GM12878 (cell line): ENCODE data around the gene SCTR. TPM values are rescaled to one million over a fixed set of nuclear protein-coding genes. Genes with fewer than 3 reads are reported as not detected.

Experiments
- ATAC-seq: fragments of 200-7000 bp; cut with Tn5 transposase; 3 replicates; pipeline ENCODE4 v1.9.1; 2020; ENCODE audit warnings: mild to moderate bottlenecking, moderate library complexity
- BruUV-seq: library from RNA; stranded (reverse); fragments of 400-500 nt; replicated peaks from 2 replicates; lab custom pipeline; 2021; lab: Mats Ljungman, UMichigan
- CTCF ChIA-PET: fragments of 300-600 bp; sonication (Branson Sonifier 250); formaldehyde crosslinking; extraction: SDS; loops from one replicate; lab custom pipeline; 2021; ENCODE audit warnings: inconsistent platforms; lab: Yijun Ruan, JAX
- POLR2A ChIA-PET: fragments of 350-600 bp; formaldehyde crosslinking; extraction: SDS; loops from one replicate; lab custom pipeline; 2021; ENCODE audit warnings: inconsistent platforms; lab: Charles Lee
- RAD21 ChIA-PET: fragments of 300-600 bp; sonication (Branson Sonifier 250); formaldehyde crosslinking; loops from one replicate; lab custom pipeline; 2023; ENCODE audit warnings: antibody characterized with exemption; ENCODE audit not compliant: unreplicated experiment; lab: Charles Lee
- SMC1A ChIA-PET: fragments of 300-600 bp; sonication (Branson Sonifier 250); formaldehyde crosslinking; loops from one replicate; lab custom pipeline; 2023; ENCODE audit not compliant: unreplicated experiment, uncharacterized antibody; lab: Charles Lee
- DNase-seq: peaks from one replicate; pipeline ENCODE4 v3.0.0-alpha.2; 2011; ENCODE audit warnings: low read depth, low spot score
- FAIRE-seq: peaks from 3 replicates; lab custom pipeline; 2011; peaks lifted over from hg19 to GRCh38; lab: Jason Lieb, UNC
- H2AFZ ChIP-seq: 2 replicates; pipeline ENCODE4 v1.6.0; 2011; ENCODE audit warnings: low read depth, low read length, control low read depth; ENCODE audit not compliant: control insufficient read depth
- H3K27ac ChIP-seq: 2 replicates; pipeline ENCODE4 v1.5.1; 2011; ENCODE audit warnings: control low read depth; ENCODE audit not compliant: control insufficient read depth, insufficient read depth
- H3K27me3 ChIP-seq, 2 experiments: replicated peaks in 1 of 2; 2 replicates each; pipeline versions ENCODE4 v1.6.0 to v1.6.1; 2011; ENCODE audit warnings: low read length in 1 of 2; ENCODE audit not compliant: control insufficient read depth in 2 of 2, insufficient read depth in 2 of 2
- H3K36me3 ChIP-seq, 2 experiments: 2 replicates each; pipeline ENCODE4 v1.5.1; 2011; ENCODE audit warnings: low read length in 1 of 2; ENCODE audit not compliant: control insufficient read depth in 2 of 2, insufficient read depth in 2 of 2
- H3K4me1 ChIP-seq: 2 replicates; pipeline ENCODE4 v1.6.1; 2011; ENCODE audit warnings: mild to moderate bottlenecking, low read length, moderate library complexity, mixed read lengths; ENCODE audit not compliant: control insufficient read depth, insufficient read depth
- H3K4me2 ChIP-seq: 2 replicates; pipeline ENCODE4 v1.6.0; 2011; ENCODE audit warnings: control low read depth; ENCODE audit not compliant: control insufficient read depth, insufficient read depth
- H3K4me3 ChIP-seq: fragments of 200-600 bp; sonication (generic); 2 replicates; pipeline ENCODE4 v1.5.1; 2016
- H3K79me2 ChIP-seq: 2 replicates; pipeline ENCODE4 v1.6.0; 2011; ENCODE audit warnings: low read length; ENCODE audit not compliant: control insufficient read depth, insufficient read depth
- H3K9ac ChIP-seq: 2 replicates; pipeline ENCODE4 v1.8.0; 2011; ENCODE audit warnings: low read length, control low read depth, mixed read lengths; ENCODE audit not compliant: control insufficient read depth, insufficient read depth
- H3K9me3 ChIP-seq: replicated peaks from 3 replicates; pipeline ENCODE4 v1.5.1; 2011; ENCODE audit warnings: mild to moderate bottlenecking, low read length; ENCODE audit not compliant: control insufficient read depth, insufficient read depth
- H4K20me1 ChIP-seq: 2 replicates; pipeline ENCODE4 v1.6.0; 2011; ENCODE audit not compliant: control insufficient read depth, insufficient read depth
- ATF7 ChIP-seq: fragments of 450-650 bp; IDR thresholded peaks from 2 replicates; pipeline ENCODE4 v1.6.1; 2016; ENCODE audit warnings: low read depth, mild to moderate bottlenecking
- BACH1 ChIP-seq: fragments of 450-650 bp; IDR thresholded peaks from 2 replicates; pipeline ENCODE4 v1.6.1; 2017; ENCODE audit warnings: mild to moderate bottlenecking, borderline replicate concordance
- BCL11A ChIP-seq: IDR thresholded peaks from 2 replicates; pipeline ENCODE4 v1.6.1; 2011; ENCODE audit warnings: low read depth, low read length
- FOXK2 ChIP-seq: fragments of 450-650 bp; IDR thresholded peaks from 2 replicates; pipeline ENCODE4 v1.6.1; 2017; ENCODE audit warnings: mild to moderate bottlenecking, moderate library complexity
- HCFC1 ChIP-seq: fragments of 150-350 bp; IDR thresholded peaks from 2 replicates; pipeline ENCODE4 v1.6.1; 2014; ENCODE audit warnings: low read length
- IKZF2 ChIP-seq, 2 experiments: fragments of 450-650 bp; IDR thresholded peaks; 2 replicates each; pipeline ENCODE4 v1.6.1; 2017; ENCODE audit warnings: mild to moderate bottlenecking in 2 of 2, moderate library complexity in 2 of 2
- MAX ChIP-seq: IDR thresholded peaks from 2 replicates; pipeline ENCODE4 v1.6.1; 2012; ENCODE audit warnings: low read depth, low read length, improper control_type of control experiment
- NBN ChIP-seq: fragments of 450-650 bp; IDR thresholded peaks from 2 replicates; pipeline ENCODE4 v1.6.1; 2016
- NFYA ChIP-seq: IDR thresholded peaks from 2 replicates; pipeline ENCODE4 v1.6.1; 2011; ENCODE audit warnings: low read depth, mild to moderate bottlenecking, low read length, improper control_type of control experiment, borderline replicate concordance
- NR2C1 ChIP-seq: fragments of 450-650 bp; IDR thresholded peaks from 2 replicates; pipeline ENCODE4 v1.6.1; 2017; ENCODE audit warnings: antibody characterized with exemption, mild to moderate bottlenecking, moderate library complexity
- POU2F2 ChIP-seq: IDR thresholded peaks from 3 replicates; pipeline ENCODE4 v1.6.1; 2011; ENCODE audit warnings: low read depth, mild to moderate bottlenecking, low read length, borderline replicate concordance
- RAD51 ChIP-seq: fragments of 450-650 bp; IDR thresholded peaks from 2 replicates; pipeline ENCODE4 v1.6.1; 2016; ENCODE audit warnings: moderate library complexity, mild to moderate bottlenecking, inconsistent platforms
- TBL1XR1 ChIP-seq: IDR thresholded peaks from 2 replicates; pipeline ENCODE4 v1.6.1; 2012; ENCODE audit warnings: low read depth, low read length, improper control_type of control experiment
- TCF7 ChIP-seq: IDR thresholded peaks from 2 replicates; pipeline ENCODE4 v1.6.1; 2014; ENCODE audit warnings: antibody characterized with exemption, borderline replicate concordance
- ZNF24 ChIP-seq: fragments of 450-650 bp; IDR thresholded peaks from 2 replicates; pipeline ENCODE4 v1.6.1; 2017; ENCODE audit warnings: antibody characterized with exemption, mild to moderate bottlenecking
- ZNF622 ChIP-seq: fragments of 450-650 bp; IDR thresholded peaks from 2 replicates; pipeline ENCODE4 v1.6.1; 2017; ENCODE audit warnings: mild to moderate bottlenecking, inconsistent platforms
- WGBS: methylation state at CpG from one replicate; pipeline ENCODE4 v1.1.6; 2016; ENCODE audit warnings: low lambda C conversion rate; ENCODE audit not compliant: insufficient replicate concordance, insufficient coverage; ENCODE audit errors: missing lambda C conversion rate; 5-methylcytosine and 5-hydroxymethylcytosine counted together
- in situ Hi-C: fragments of 300-500 bp; cut with MboI; formaldehyde crosslinking; loops from 9 replicates; pipeline ENCODE4 v1.14.3; 2018; ENCODE audit warnings: mixed read lengths
- intact Hi-C: fragments of 100-400 bp; cut with micrococcal nuclease; formaldehyde crosslinking; loops from one replicate; pipeline ENCODE4 v1.14.2; 2022; ENCODE audit not compliant: unreplicated experiment
- polyA plus RNA-seq, 11 experiments: library from polyadenylated mRNA; depleted of rRNA in 4 of 11; unstranded in 6 of 11; stranded (reverse) in 5 of 11; fragments of >200 nt; fragmentation: Nextera tagmentation in 4 of 11; fragmentation: Illumina TruSeq in 1 of 11; extraction: Ambion mirVana in 4 of 11; extraction: Trizol in 1 of 11; gene quantifications; 1 replicate in 1 of 11; 2 replicates in 10 of 11; pipeline versions ENCODE4 v1.2.1 to v1.2.3, GENCODE V29; 2011 to 2016; ENCODE audit warnings: inconsistent platforms in 2 of 11, missing spikeins in 2 of 11, low read depth in 1 of 11
- total RNA-seq, 4 experiments: library from RNA; depleted of rRNA in 3 of 4; stranded (reverse); fragments of >200 nt in 3 of 4; fragmentation: Illumina TruSeq in 1 of 4; extraction: Trizol in 1 of 4; gene quantifications; 2 replicates each; pipeline versions ENCODE4 v1.2.1 to v1.2.3, GENCODE V29; 2013 to 2021
- TF ChIP-seq, protein P1 (sequence below): IDR thresholded peaks from 2 replicates; pipeline ENCODE4 v1.6.1; 2011; ENCODE audit warnings: mild to moderate bottlenecking, low read depth, low read length, moderate library complexity; ENCODE audit not compliant: insufficient replicate concordance

SCTR gene
- total and polyA plus RNA-seq, 10 of the 15 experiments (the other 5 are each of a cell fraction or from before 2014, with no cell fraction given), result 0.26 TPM; not detected in 9

- CTCF ChIA-PET, result no interaction called here
- RAD21 ChIA-PET, result no interaction called here
- POLR2A ChIA-PET, result no interaction called here
These were observed 22.1 kb upstream of the SCTR start for GRCh38 chr2:119546447-119546767.

DNA sequence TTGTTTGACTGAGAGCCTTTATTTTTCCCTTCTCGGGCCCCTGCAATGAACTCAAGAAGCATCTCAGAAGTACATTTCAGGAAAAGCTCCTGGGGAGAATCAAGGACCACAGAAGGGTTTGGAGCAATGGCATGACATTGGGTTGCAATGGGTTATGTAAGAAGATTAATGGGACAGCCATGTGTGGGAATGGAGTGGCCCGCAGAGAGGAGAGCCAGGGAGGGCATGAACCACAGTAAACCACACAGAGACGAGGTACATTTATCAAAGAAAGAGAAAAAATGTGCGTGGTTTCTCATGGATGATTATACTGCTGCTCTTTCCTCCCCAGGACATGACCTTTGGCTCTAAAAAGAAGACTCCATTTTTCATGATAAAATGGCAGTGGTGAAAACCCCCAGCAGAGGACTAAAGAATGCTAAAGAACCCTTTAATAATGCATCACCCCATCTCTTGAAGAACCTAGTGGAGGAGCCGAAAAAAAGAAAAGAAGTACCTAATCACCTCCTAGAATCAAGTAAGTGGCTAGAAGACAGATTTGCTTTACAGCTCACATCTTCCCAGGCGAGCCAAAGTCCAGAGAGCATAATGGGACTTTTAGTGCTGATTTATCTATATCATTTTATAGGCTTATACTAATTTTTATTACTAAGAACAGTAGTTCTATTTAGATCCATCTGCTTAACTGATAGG lies 21.6 kb upstream of the SCTR start:
- Histone ChIP-seq H3K4me2 (no peak overlapping the region), H3K4me1 (no peaks in the 10 kb centered on the region), H3K79me2 (no peaks in the 10 kb centered on the region), H3K36me3 (no peaks in the 10 kb centered on the region), H2AFZ (no peak overlapping the region), H3K9ac (no peak overlapping the region), H3K9me3 (no peaks in the 10 kb centered on the region), H3K27me3 (peaks cover 0 to 5% of the 10 kb centered on the region in 2 experiments; a peak in 3 of 4 replicates), H3K4me3 (no peak overlapping the region), H3K27ac (no peak overlapping the region), H4K20me1 (no peaks in the 10 kb centered on the region)
- ChIA-PET RAD21 (no interaction called here), SMC1A (no interaction called here), POLR2A (no interaction called here), CTCF (no interaction called here)
- in situ Hi-C loops, result no loop called here
- intact Hi-C loops, result no loop called here
- 44% methylated on average over 6 of the region's 6 CpGs for WGBS
- ATAC-seq (no peak), DNase-seq (no peak), FAIRE-seq (no peak)
- TF ChIP-seq ATF7, result no peak
- no peak for TF ChIP-seq FOXK2
- TF ChIP-seq RAD51, result no peak
- no peak for TF ChIP-seq BACH1
- no peak for TF ChIP-seq NFYA
- no peak for TF ChIP-seq HCFC1
- TF ChIP-seq BCL11A, result no peak
- no peak for TF ChIP-seq TBL1XR1
- TF ChIP-seq MAX, result no peak
- no peak for TF ChIP-seq IKZF2 (IDR thresholded peaks at IDR 0.05)
- BruUV-seq, result no TSS peak

More at GRCh38 chr2:119546447-119546767, 22.1 kb upstream of the SCTR start:
- in situ Hi-C loops (no loop called here), intact Hi-C loops (no loop called here)
- Histone ChIP-seq H3K9ac (no peak overlapping the region), H3K79me2 (no peaks in the 10 kb centered on the region), H2AFZ (no peak overlapping the region), H3K36me3 (no peaks in the 10 kb centered on the region), H3K27me3 (peaks cover 0 to 5% of the 10 kb centered on the region in 2 experiments; a peak in 3 of 4 replicates), H3K4me3 (no peak overlapping the region), H3K27ac (no peak overlapping the region), H3K9me3 (no peaks in the 10 kb centered on the region), H3K4me2 (no peak overlapping the region), H3K4me1 (no peaks in the 10 kb centered on the region), H4K20me1 (no peaks in the 10 kb centered on the region)
- no peak for FAIRE-seq
- ATAC-seq, result no peak
- 21% methylated on average over 1 of the region's 1 CpG for WGBS
- DNase-seq, result no peak
- SMC1A ChIA-PET, result no interaction called here
- BruUV-seq, result no TSS peak
- TF ChIP-seq ZNF622, result no peak
- no peak for TF ChIP-seq NBN
- TF ChIP-seq TCF7, result no peak
- TF ChIP-seq ZNF24, result no peak
- TF ChIP-seq, protein P1, sequence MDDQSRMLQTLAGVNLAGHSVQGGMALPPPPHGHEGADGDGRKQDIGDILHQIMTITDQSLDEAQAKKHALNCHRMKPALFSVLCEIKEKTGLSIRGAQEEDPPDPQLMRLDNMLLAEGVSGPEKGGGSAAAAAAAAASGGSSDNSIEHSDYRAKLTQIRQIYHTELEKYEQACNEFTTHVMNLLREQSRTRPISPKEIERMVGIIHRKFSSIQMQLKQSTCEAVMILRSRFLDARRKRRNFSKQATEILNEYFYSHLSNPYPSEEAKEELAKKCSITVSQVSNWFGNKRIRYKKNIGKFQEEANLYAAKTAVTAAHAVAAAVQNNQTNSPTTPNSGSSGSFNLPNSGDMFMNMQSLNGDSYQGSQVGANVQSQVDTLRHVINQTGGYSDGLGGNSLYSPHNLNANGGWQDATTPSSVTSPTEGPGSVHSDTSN, result no peak
- no peak for TF ChIP-seq POU2F2
- no peak for TF ChIP-seq NFYA
- no peak for TF ChIP-seq NR2C1
- TF ChIP-seq, all 136 proteins: peak for 0
